K562 (cell line): ENCODE data around the gene HMGCL. TPM values are rescaled to one million over a fixed set of nuclear protein-coding genes. Genes with fewer than 3 reads are reported as not detected.

Source experiments
- FOXA3 ChIP-seq, 2 experiments: fragments of 450-650 bp in 1 of 2; sonication (generic) in 1 of 2; formaldehyde crosslinking; IDR thresholded peaks in 1 of 2; conservative IDR thresholded peaks in 1 of 2; 2 replicates each; pipeline versions ENCODE4 v1.4.0 to v1.8.0; 2020 to 2022; ENCODE audit warnings: mild to moderate bottlenecking in 2 of 2, missing genetic modification reagents in 1 of 2
- HMGN3 ChIP-seq: IDR thresholded peaks from 2 replicates; pipeline ENCODE4 v1.6.1; 2011; ENCODE audit warnings: borderline replicate concordance, low read depth, mild to moderate bottlenecking, mixed read lengths, low read length; ENCODE audit not compliant: insufficient read length; ENCODE audit errors: extremely low read depth
- MBD2 ChIP-seq: sonication (generic); IDR thresholded peaks from 2 replicates; pipeline ENCODE4 v1.6.1; 2016; ENCODE audit warnings: low read depth, borderline replicate concordance
- PHF20 ChIP-seq: fragments of 450-650 bp; IDR thresholded peaks from 2 replicates; pipeline ENCODE4 v1.6.1; 2018; ENCODE audit not compliant: partially characterized antibody
- POLR2B ChIP-seq: fragments of 450-650 bp; IDR thresholded peaks from 2 replicates; pipeline ENCODE4 v1.6.1; 2018; ENCODE audit warnings: low read depth; ENCODE audit not compliant: partially characterized antibody
- SETDB1 ChIP-seq: IDR thresholded peaks from one replicate; pipeline ENCODE4 v1.6.1; 2012; ENCODE audit warnings: low read length, control low read depth, inconsistent platforms
- TBP ChIP-seq: optimal IDR thresholded peaks from 2 replicates; pipeline ENCODE3; 2011; ENCODE audit warnings: low read depth, low read length, improper control_type of control experiment
- XRCC3 ChIP-seq: fragments of 450-650 bp; IDR thresholded peaks from 2 replicates; pipeline ENCODE4 v1.6.1; 2017; ENCODE audit warnings: mild to moderate bottlenecking, moderate library complexity
- ZBTB17 ChIP-seq: fragments of 450-650 bp; formaldehyde crosslinking; IDR thresholded peaks from 2 replicates; pipeline ENCODE4 v1.4.0; 2020; ENCODE audit warnings: mild to moderate bottlenecking
- ZNF140 ChIP-seq: fragments of 250-450 bp; sonication (Bioruptor Pico); IDR thresholded peaks from 2 replicates; pipeline ENCODE4 v1.8.0; 2021; ENCODE audit warnings: moderate library complexity, mild to moderate bottlenecking, inconsistent platforms
- polyA plus RNA-seq, 8 experiments: library from polyadenylated mRNA; depleted of rRNA in 4 of 8; stranded (reverse) in 5 of 8; unstranded in 3 of 8; fragments of >200 nt; fragmentation: Nextera tagmentation in 2 of 8; fragmentation: Illumina TruSeq in 1 of 8; extraction: Ambion mirVana in 2 of 8; extraction: Trizol in 1 of 8; gene quantifications; 2 replicates each; pipeline versions ENCODE4 v1.2.1 to v1.2.3, GENCODE V29; 2011 to 2014; ENCODE audit warnings: inconsistent platforms in 1 of 8, missing spikeins in 1 of 8
- total RNA-seq, 7 experiments: library from RNA; depleted of rRNA in 6 of 7; stranded (reverse); fragments of >200 nt in 6 of 7; fragmentation: Illumina TruSeq in 2 of 7; extraction: Trizol in 2 of 7; gene quantifications; 2 replicates each; pipeline versions ENCODE4 v1.2.1 to v1.2.3, GENCODE V29; 2011 to 2021; ENCODE audit warnings: low replicate concordance in 1 of 7
- TF ChIP-seq, protein P1 (sequence below): sonication (generic); formaldehyde crosslinking; IDR thresholded peaks from 2 replicates; pipeline ENCODE4 v1.5.0; 2020; ENCODE audit warnings: missing genetic modification reagents
- TF ChIP-seq, protein P2 (sequence below): IDR thresholded peaks from 2 replicates; pipeline ENCODE4 v1.6.1; 2014; ENCODE audit warnings: antibody characterized with exemption
- TF ChIP-seq, protein P3 (sequence below): fragments of 450-650 bp; IDR thresholded peaks from 2 replicates; pipeline ENCODE4 v1.6.1; 2018; ENCODE audit warnings: mild to moderate bottlenecking, low read depth; ENCODE audit not compliant: partially characterized antibody
- TF ChIP-seq, protein P4 (sequence below): fragments of 250-450 bp; sonication (Bioruptor Pico); IDR thresholded peaks from 2 replicates; pipeline ENCODE4 v1.4.0; 2020
- TF ChIP-seq, protein P5 (sequence below): fragments of 250-450 bp; sonication (Bioruptor Pico); IDR thresholded peaks from 2 replicates; pipeline ENCODE4 v1.5.1; 2021; ENCODE audit warnings: mild to moderate bottlenecking

HMGCL gene
- total and polyA plus RNA-seq, 9 of the 15 experiments (the other 6 are each of a cell fraction or from before 2014, with no cell fraction given), result 18.0 to 82.2 (median 24.2) TPM

GRCh38 chr1:23825076-23825761 lies at the start of gene HMGCL (continued):
- TF ChIP-seq, protein P1, sequence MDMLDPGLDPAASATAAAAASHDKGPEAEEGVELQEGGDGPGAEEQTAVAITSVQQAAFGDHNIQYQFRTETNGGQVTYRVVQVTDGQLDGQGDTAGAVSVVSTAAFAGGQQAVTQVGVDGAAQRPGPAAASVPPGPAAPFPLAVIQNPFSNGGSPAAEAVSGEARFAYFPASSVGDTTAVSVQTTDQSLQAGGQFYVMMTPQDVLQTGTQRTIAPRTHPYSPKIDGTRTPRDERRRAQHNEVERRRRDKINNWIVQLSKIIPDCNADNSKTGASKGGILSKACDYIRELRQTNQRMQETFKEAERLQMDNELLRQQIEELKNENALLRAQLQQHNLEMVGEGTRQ, result peak; percentile 94
- peak; percentile 84 for TF ChIP-seq SETDB1
- TF ChIP-seq TBP, result peak; percentile 90
- peak; percentile 96 for TF ChIP-seq HMGN3
- TF ChIP-seq PHF20, result peak; percentile 95
- no peak for TF ChIP-seq ZNF140 (CRISPR knock-in tag)
- TF ChIP-seq, protein P2, sequence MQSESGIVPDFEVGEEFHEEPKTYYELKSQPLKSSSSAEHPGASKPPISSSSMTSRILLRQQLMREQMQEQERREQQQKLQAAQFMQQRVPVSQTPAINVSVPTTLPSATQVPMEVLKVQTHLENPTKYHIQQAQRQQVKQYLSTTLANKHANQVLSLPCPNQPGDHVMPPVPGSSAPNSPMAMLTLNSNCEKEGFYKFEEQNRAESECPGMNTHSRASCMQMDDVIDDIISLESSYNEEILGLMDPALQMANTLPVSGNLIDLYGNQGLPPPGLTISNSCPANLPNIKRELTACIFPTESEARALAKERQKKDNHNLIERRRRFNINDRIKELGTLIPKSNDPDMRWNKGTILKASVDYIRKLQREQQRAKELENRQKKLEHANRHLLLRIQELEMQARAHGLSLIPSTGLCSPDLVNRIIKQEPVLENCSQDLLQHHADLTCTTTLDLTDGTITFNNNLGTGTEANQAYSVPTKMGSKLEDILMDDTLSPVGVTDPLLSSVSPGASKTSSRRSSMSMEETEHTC, result peak; percentile 99
- TF ChIP-seq ZBTB17, result peak; percentile 68; the same call in 1 of the 2 replicates
- no peak for TF ChIP-seq FOXA3 (CRISPR knock-in tag; conservative IDR thresholded peaks at IDR 0.05 in 1 of 2, IDR thresholded peaks at IDR 0.05 in 1 of 2)
- TF ChIP-seq, protein P3, sequence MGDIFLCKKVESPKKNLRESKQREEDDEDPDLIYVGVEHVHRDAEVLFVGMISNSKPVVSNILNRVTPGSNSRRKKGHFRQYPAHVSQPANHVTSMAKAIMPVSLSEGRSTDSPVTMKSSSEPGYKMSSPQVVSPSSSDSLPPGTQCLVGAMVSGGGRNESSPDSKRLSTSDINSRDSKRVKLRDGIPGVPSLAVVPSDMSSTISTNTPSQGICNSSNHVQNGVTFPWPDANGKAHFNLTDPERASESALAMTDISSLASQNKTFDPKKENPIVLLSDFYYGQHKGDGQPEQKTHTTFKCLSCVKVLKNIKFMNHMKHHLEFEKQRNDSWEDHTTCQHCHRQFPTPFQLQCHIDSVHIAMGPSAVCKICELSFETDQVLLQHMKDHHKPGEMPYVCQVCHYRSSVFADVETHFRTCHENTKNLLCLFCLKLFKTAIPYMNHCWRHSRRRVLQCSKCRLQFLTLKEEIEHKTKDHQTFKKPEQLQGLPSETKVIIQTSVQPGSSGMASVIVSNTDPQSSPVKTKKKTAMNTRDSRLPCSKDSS, result no peak
- TF ChIP-seq, protein P4, sequence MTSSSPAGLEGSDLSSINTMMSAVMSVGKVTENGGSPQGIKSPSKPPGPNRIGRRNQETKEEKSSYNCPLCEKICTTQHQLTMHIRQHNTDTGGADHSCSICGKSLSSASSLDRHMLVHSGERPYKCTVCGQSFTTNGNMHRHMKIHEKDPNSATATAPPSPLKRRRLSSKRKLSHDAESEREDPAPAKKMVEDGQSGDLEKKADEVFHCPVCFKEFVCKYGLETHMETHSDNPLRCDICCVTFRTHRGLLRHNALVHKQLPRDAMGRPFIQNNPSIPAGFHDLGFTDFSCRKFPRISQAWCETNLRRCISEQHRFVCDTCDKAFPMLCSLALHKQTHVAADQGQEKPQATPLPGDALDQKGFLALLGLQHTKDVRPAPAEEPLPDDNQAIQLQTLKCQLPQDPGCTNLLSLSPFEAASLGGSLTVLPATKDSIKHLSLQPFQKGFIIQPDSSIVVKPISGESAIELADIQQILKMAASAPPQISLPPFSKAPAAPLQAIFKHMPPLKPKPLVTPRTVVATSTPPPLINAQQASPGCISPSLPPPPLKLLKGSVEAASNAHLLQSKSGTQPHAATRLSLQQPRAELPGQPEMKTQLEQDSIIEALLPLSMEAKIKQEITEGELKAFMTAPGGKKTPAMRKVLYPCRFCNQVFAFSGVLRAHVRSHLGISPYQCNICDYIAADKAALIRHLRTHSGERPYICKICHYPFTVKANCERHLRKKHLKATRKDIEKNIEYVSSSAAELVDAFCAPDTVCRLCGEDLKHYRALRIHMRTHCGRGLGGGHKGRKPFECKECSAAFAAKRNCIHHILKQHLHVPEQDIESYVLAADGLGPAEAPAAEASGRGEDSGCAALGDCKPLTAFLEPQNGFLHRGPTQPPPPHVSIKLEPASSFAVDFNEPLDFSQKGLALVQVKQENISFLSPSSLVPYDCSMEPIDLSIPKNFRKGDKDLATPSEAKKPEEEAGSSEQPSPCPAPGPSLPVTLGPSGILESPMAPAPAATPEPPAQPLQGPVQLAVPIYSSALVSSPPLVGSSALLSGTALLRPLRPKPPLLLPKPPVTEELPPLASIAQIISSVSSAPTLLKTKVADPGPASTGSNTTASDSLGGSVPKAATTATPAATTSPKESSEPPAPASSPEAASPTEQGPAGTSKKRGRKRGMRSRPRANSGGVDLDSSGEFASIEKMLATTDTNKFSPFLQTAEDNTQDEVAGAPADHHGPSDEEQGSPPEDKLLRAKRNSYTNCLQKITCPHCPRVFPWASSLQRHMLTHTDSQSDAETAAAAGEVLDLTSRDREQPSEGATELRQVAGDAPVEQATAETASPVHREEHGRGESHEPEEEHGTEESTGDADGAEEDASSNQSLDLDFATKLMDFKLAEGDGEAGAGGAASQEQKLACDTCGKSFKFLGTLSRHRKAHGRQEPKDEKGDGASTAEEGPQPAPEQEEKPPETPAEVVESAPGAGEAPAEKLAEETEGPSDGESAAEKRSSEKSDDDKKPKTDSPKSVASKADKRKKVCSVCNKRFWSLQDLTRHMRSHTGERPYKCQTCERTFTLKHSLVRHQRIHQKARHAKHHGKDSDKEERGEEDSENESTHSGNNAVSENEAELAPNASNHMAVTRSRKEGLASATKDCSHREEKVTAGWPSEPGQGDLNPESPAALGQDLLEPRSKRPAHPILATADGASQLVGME, result peak; percentile 44; the same call in 1 of the 2 replicates
- TF ChIP-seq XRCC3, result no peak
- TF ChIP-seq, protein P5, sequence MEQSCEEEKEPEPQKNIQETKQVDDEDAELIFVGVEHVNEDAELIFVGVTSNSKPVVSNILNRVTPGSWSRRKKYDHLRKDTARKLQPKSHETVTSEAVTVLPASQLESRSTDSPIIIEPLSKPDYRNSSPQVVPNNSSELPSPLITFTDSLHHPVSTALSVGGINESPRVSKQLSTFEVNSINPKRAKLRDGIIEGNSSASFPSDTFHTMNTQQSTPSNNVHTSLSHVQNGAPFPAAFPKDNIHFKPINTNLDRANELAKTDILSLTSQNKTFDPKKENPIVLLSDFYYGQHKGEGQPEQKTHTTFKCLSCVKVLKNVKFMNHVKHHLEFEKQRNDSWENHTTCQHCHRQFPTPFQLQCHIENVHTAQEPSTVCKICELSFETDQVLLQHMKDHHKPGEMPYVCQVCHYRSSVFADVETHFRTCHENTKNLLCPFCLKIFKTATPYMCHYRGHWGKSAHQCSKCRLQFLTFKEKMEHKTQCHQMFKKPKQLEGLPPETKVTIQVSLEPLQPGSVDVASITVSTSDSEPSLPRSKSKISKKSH (CRISPR knock-in tag), result no peak
- TF ChIP-seq POLR2B, result peak; percentile 95
- TF ChIP-seq MBD2, result peak; percentile 86
